HuH-7 (cell line): ENCODE data around the gene SCGB3A1.

Experiments used
- DNase-seq: peaks from one replicate; pipeline ENCODE4 v3.0.0; 2011; ENCODE audit warnings: low spot score

Gene SCGB3A1

DNA sequence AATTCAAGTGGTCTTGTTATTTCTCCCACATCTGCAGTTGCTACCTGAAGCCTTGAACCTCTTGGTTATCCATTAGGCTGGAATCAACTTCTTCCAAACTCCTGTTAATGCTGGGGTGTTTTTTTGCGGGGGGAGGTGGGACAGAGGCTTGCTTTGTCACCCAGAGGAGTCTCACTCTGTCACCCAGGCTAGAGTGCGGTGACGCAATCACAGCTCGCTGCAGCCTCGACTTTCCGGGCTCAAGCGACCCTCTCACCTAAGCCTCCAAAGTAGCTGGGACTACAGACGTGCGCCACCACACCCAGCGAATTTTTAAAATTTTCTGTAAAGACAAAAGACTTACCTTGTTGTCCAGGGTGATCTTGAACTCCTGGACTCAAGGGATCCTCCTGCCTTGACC, 4.4 kb downstream of the SCGB3A1 start:
- DNase-seq = no peak

DNA sequence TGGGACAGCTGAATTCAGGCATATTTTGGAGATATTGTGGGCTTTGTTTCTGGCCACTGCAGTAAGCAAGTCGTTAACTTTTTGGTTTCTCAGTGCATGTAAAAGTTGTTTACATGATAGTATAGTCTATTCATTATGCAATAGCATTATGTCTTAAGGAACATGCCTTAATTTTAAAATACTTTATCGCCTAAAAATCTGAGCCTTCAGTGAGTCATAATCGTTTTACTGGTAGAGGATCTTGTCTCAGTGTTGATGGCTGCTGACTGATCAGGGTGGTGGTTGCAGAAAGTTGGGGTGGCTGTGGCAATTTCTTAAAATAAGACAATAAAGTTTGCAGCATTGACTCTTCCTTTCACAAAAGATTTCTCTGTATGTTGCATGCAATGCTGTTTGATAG, 5.1 kb downstream of the SCGB3A1 start:
- no peak for DNase-seq

DNA sequence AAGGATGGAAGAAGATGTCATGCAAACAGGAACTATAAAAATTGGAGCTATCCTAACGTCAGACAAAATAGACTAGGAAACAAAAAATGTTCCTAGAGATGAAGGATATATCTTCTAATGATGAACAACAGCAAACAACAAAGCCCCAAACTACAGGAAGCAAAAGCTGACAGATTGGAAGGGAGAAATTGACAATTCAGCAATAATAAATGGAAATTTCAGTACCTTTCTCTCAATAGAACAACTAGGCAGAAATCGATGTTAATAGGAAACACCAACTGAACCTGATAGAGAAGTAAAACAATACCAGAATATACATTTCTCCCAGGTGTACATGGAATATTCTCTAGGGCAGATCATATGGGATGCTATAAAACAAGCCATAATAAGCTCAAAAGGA, 7.6 kb downstream of the SCGB3A1 start:
- DNase-seq = no peak

DNA sequence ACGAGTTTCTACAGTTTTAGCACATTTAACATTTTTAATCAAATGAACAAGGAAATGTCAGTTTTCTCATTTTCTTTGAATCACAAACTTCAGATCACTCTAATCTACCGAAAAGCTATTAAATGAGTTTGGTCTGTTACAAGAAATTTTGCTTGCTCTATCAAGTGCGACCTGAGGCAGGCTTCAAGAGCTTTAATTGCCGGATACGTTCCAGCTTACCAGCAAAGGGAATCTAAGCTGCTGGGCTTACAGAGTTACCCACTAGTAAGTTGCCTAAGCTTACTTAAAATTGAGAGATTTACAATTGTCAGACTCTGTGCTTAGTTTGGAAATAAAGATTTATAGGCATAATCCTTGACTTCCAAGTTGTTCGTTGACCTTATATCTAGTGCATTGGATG, 10.6 kb downstream of the SCGB3A1 start:
- DNase-seq = no peak

DNA sequence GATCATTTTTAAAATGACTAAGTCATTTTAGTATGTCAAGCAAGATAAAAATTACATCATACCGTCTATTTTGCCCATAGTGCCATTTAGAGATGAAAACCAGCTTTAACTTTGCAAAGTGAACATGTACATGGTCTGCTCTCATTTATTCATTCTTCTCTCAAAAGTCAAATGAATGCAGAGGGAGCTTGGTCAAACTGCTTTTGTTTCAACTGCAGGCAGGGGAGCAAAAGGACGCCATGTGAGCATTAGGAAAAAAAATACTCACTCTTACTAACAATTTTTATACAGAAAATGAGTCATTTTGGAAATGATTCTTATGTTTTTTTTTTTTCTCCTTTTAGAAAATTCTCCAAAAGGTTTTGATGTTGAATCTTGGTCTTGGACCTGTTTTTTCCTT, 15.7 kb downstream of the SCGB3A1 start:
- no peak for DNase-seq

DNA sequence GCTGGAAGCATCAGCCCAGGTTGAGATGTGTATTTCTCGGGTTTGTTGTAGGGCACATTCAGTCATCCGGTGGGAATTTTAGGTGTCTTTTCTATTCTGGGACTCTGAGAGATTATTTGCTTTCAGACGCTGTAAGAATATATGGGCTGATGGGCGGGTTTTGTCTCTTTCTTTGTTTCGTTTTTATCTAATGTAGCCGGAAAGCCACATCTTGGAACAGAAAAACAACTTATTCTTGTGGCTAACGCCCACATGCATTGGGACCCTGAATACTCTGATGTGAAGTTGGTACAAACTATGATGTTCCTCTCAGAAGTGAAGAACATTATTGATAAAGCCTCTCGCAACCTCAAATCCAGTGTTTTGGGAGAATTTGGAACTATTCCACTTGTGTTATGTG, 22.4 kb downstream of the SCGB3A1 start:
- no peak for DNase-seq

DNA sequence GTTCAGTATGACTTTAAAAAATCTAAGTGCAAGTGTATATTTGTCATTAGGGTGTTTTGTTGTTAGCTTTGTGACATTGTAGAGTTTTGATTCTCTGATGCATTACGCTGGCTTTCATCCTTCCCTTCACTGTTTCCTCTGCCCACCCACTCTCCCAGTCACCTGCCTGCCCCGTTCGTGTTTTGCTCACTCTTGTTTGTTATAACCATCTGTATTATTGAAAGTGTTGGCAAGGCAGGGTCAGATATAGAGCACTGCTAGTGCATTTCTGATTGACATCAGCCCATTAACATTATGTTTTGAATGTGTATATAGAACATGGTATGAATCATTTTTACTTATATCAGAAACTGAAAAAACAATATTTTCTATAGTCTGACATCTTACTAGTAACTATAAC, 27.3 kb downstream of the SCGB3A1 start:
- no peak for DNase-seq

DNA sequence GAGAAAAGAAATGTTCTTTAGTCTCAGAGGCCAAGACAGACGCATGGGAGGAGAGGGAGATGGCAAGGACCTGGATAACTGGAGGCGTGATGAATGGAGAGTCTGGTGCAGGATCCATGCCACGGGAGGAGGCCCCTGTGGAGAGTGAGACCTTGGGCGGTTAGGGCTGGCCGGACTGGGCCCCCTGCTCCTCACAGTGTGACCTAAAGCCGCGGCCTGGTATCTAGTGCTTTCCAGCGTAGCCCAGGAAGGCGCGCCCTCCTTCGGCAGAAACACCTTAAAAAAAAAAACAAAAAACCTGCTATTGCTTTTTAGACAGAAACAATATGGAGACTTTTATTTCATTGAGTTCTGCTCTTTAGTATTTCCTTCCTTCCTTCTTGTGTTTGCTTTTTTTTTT, 33.1 kb downstream of the SCGB3A1 start:
- DNase-seq = no peak

DNA sequence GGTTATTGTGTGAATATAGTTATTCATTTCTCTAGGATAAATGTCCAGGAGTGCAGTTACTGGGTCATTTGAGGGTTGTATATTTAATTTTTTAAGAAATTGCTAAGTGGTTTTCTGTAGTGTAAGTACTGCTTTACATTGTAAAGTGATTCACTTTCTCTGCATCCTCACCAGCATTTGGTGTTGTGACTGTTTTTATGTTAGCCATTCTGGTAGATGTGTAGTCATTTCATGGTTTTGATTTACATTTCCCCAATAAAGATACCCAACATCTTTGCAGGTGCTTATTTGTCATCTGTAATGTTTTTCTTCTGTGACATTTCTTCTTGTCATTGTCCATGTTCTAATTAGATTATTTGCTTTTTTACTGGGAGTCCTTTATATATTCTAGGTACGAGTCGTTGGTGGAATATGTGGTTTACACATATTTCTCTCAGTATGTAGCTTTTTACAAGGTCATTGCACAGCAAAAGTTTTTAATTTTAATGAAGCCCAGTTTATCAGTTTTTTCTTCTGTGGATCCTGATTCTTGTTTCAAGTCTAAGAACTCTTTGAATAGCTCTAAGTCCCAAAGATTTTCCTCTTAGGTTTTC, 34.0 kb downstream of the SCGB3A1 start:
- no peak for DNase-seq

DNA sequence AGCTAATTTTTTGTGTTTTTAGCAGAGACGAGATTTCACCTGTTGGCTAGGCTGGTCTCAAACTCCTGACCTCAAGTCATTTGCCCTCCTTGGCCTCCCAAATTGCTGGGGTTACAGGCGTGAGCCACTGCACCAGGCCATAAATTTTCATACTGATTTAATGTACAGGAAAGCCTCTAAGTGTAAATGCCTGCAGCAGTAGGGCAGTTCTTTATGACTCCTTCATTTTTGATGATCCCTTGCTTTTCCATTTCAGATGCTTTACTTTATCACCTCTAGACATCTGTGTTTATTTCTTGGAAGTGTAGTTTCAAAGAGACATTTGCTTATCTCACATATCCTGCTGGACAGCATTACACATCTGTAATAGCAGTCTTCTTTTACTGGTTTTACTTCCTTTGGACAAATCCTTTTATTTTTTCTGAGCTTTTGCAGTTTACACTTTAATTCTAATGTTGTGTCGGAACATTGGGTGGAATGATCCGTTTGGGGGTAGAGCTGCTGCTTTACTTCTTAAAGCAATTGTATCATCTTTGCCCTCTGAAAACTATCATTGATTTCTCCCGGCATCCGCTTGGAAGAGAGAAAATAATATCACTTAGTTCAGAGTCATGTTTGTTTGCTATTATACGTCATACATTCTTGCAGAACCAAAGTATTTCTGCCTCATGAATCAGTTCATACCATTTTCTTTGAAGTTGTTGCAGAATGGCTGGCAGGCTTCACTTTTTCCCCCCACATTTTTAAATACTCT, 36.0 kb downstream of the SCGB3A1 start:
- no peak for DNase-seq

DNA sequence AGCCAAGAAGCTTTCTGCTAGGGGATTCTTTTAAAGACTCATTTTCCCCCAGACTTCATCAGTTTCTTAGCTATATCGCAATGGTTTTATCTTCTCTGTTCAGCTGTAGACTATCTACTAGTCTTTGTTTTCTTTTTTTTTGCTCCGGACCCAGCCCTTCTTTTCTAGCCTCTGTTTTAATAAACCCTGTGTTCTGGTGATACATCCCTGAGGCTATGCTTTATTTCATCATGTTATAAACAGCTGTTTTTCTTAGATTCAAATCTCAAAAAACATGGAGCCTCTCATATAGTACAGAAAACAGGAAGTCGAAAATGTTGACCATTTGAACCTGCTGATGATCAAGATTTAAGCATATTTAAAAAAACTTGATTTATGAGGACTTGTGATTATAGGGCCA, 37.8 kb downstream of the SCGB3A1 start:
- DNase-seq = no peak

DNA sequence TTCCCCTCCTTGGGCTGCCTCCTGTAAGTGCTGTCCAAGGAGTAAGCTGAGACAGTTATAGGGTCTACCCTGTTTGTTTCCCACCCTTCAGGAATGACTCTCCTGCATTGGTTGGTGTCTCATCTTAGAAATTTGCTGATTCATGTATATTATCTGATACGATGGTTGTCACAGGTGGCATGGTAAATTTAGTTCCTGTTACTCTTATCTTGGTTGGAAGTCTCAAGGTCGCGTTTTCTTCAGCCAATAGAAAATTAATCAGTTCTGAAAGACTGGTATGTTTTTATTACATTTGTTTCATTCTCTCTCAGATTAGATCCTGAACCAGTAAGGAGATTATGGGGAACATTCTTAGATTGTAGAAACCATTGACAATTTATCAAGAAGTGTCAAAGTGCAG, 42.7 kb downstream of the SCGB3A1 start:
- DNase-seq = no peak

DNA sequence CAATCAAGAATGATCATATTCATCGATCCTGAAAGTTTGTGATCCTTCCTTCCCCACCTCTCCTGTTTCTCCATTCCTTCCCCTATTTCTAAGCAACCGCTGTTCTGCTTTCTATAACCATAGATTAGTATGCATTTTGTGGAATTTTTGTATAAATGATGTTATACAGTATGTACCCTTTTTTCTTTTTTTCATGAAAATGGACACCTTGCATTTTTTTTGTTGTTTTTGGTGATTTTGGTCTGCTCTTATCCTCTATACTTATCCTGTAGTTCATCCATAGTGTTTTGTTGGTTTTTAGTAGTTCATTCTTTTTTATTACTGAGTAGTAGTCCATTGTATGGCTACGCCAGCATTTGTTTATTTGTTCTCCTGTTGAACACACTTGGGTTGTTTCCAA, 46.1 kb downstream of the SCGB3A1 start:
- no peak for DNase-seq

DNA sequence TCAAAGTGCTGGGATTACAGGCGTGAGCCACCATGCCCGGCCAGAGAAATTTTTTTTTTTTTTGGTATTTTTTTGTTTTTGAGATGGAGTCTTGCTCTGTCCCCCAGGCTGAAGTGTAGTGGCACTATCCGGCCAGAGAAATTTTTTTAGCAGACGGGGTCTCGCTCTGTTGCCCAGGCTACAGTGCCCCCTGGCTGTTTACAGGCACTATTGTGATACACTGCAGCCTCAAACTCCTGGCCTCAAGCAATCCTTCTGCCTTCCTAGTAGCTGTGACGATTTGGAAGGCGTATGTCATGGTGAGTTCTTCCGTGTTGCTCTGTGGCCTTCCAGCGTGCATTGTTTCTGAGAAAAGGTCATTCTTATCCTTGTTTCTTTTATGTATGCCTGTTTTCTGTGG, 49.6 kb downstream of the SCGB3A1 start:
- no peak for DNase-seq
